ENCODE data around the gene THPO.

Gene THPO

GRCh38 chr3:184333700-184334099, 44.3 kb downstream of the THPO start:
- CTCF ChIA-PET, result interaction anchor here (0.8 to 1.4 kb wide), 2 partner anchors 20 to 23 kb away, joined by 3 to 5 read pairs; no protein-coding TSS in a partner anchor
- H3K36me3 ChIP-seq (ENCODE audit: control insufficient read depth in 4 of 4, insufficient read depth in 4 of 4, low read length in 3 of 4), result peaks cover 12 to 64% (median 54%) of the 10 kb centered on the region in 4 experiments
- H3K9me3 ChIP-seq (ENCODE audit: control extremely low read depth in 1 of 5, control insufficient read depth in 4 of 5, insufficient read depth in 2 of 5, low read depth in 1 of 5, low read length in 4 of 5), result no peaks in the 10 kb centered on the region

DNA sequence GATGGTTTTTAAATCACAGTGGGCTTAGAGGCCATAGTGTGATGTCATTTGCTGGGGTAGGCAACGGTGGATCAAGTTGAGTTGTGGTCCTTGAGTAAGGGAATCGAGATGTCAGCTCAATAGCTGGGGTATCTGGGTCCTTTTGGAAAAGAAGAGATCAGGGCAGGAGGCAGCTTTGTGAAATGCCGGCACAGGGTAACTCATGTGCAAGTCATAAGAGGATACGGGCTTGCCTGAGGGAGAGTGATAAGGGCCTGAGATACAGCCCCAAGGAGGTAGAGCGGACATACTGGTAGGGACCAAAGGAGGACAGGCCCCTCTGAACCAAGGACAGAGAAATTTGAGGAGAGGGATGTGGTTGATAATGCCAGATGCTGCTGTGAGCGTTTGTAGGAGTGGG, 44.8 kb downstream of the THPO start:
- Histone ChIP-seq H3K36me3 (ENCODE audit: control insufficient read depth in 4 of 4, insufficient read depth in 4 of 4, low read length in 3 of 4) (peaks cover 17 to 69% (median 57%) of the 10 kb centered on the region in 4 experiments), H3K4me3 (ENCODE audit: control insufficient read depth in 1 of 7, extremely low read depth in 1 of 7, insufficient read depth in 4 of 7, low read depth in 2 of 7, low read length in 6 of 7) (no peak overlapping the region), H3K9me3 (ENCODE audit: control extremely low read depth in 1 of 5, control insufficient read depth in 4 of 5, insufficient read depth in 2 of 5, low read depth in 1 of 5, low read length in 4 of 5) (no peaks in the 10 kb centered on the region), H3K4me1 (ENCODE audit: control extremely low read depth in 1 of 4, control insufficient read depth in 4 of 4, insufficient read depth in 4 of 4, low read length in 3 of 4) (peaks cover 1 to 25% (median 17%) of the 10 kb centered on the region in 4 experiments), H3K27ac (ENCODE audit: insufficient read depth in 1 of 2, low read depth in 1 of 2, low read length in 2 of 2, poor library complexity in 1 of 2, severe bottlenecking in 2 of 2) (peak overlapping the region; percentile 2 to 35), H3K27me3 (replicated peaks in 2 of 5; ENCODE audit: control insufficient read depth in 4 of 5, insufficient read depth in 5 of 5, low read length in 4 of 5) (no peaks in the 10 kb centered on the region)
- no peak for DNase-seq
- ChIA-PET POLR2A (no interaction called here), CTCF (interaction anchor here (0.8 to 1.4 kb wide), 2 partner anchors 20 to 23 kb away, joined by 3 to 5 read pairs; no protein-coding TSS in a partner anchor)
- WGBS (ENCODE audit: insufficient coverage), result 95% methylated on average over 6 of the region's 6 CpGs

More at GRCh38 chr3:184333700-184334099, 44.3 kb downstream of the THPO start:
- DNase-seq, result no peak
- Histone ChIP-seq H3K27ac (ENCODE audit: insufficient read depth in 1 of 2, low read depth in 1 of 2, low read length in 2 of 2, poor library complexity in 1 of 2, severe bottlenecking in 2 of 2) (peak overlapping the region; percentile 2 to 56), H3K27me3 (replicated peaks in 2 of 5; ENCODE audit: control insufficient read depth in 4 of 5, insufficient read depth in 5 of 5, low read length in 4 of 5) (no peaks in the 10 kb centered on the region), H3K4me1 (ENCODE audit: control extremely low read depth in 1 of 4, control insufficient read depth in 4 of 4, insufficient read depth in 4 of 4, low read length in 3 of 4) (peaks cover 1 to 30% (median 17%) of the 10 kb centered on the region in 4 experiments), H3K4me3 (ENCODE audit: control insufficient read depth in 1 of 7, extremely low read depth in 1 of 7, insufficient read depth in 4 of 7, low read depth in 2 of 7, low read length in 6 of 7) (no peak overlapping the region)
- POLR2A ChIA-PET, result no interaction called here
- 100% methylated on average over 2 of the region's 3 CpGs for WGBS (ENCODE audit: insufficient coverage)

DNA sequence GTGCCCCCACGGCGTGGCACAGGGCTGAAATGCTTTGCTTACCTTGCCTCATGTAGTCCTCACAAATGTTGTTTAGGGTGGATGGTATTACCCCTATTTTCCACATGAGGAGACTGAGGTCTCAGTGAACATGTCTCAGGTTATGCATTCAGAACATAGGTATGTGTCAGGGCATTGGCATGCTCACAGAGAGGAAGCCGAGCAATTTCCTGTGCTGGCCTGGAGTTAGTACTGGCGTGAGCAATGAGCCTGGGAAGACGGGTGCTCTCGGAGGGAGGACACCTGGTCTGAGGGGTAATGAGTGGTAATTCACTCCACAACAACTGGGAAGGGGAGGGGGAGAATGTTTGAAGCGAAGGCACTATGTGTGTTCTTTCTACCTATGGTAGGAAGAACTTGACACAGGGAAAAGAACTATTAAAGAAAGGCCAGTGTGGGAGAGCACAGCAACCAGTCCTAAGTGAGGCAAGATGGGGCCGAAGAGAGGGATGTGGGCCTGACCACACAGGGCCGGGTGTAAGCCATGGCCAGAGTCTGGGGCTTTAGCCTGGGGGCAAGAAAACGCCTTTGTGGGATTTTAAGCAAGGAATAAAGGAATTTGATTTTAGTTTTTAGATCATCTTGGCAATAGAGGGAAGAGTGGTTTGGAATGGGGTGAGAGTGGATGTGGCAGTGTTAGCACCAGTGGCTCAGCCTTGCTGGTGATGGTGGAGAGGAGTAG, 45.5 kb downstream of the THPO start:
- ChIA-PET CTCF (interaction anchor here (0.8 kb wide), 1 partner anchor 21 kb away, joined by 3 read pairs; no protein-coding TSS in a partner anchor), POLR2A (no interaction called here)
- H3K4me3 ChIP-seq (ENCODE audit: control insufficient read depth in 1 of 7, extremely low read depth in 1 of 7, insufficient read depth in 4 of 7, low read depth in 2 of 7, low read length in 6 of 7), result no peak overlapping the region
- H3K9me3 ChIP-seq (ENCODE audit: control extremely low read depth in 1 of 5, control insufficient read depth in 4 of 5, insufficient read depth in 2 of 5, low read depth in 1 of 5, low read length in 4 of 5), result no peaks in the 10 kb centered on the region
- WGBS (ENCODE audit: insufficient coverage), result 91% methylated on average over 9 of the region's 10 CpGs
- peaks cover 1 to 22% (median 17%) of the 10 kb centered on the region in 4 experiments for H3K4me1 ChIP-seq (ENCODE audit: control extremely low read depth in 1 of 4, control insufficient read depth in 4 of 4, insufficient read depth in 4 of 4, low read length in 3 of 4)
- H3K36me3 ChIP-seq (ENCODE audit: control insufficient read depth in 4 of 4, insufficient read depth in 4 of 4, low read length in 3 of 4), result peaks cover 20 to 76% (median 63%) of the 10 kb centered on the region in 4 experiments
- H3K27ac ChIP-seq (ENCODE audit: insufficient read depth in 1 of 2, low read depth in 1 of 2, low read length in 2 of 2, poor library complexity in 1 of 2, severe bottlenecking in 2 of 2), result peak overlapping the region in 1 of 2 experiments; percentile 35
- no peaks in the 10 kb centered on the region for H3K27me3 ChIP-seq (replicated peaks in 2 of 5; ENCODE audit: control insufficient read depth in 4 of 5, insufficient read depth in 5 of 5, low read length in 4 of 5)
- DNase-seq, result no peak

DNA sequence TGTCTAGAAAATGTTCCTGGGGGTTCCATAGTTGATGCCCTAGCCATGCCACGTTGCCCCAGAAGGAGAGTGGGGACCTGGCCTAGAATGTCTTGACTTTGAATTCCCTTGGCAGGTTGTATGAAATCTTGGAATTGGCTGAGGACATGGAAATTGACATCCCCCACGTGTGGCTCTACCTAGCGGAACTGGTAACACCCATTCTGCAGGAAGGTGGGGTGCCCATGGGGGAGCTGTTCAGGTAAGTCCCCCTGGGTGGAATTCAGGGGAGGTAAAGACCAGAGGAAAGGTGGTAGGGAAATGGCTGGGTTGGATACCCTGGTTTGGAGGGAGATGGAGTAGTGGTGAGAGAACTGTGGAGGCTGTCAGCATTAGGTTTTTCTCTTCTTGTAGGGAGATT, 49.5 kb downstream of the THPO start:
- H3K27ac ChIP-seq (ENCODE audit: insufficient read depth in 1 of 2, low read depth in 1 of 2, low read length in 2 of 2, poor library complexity in 1 of 2, severe bottlenecking in 2 of 2), result no peak overlapping the region
- POLR2A ChIA-PET, result interaction anchor here (0.8 kb wide), 1 partner anchor 13 kb away, joined by 3 read pairs; no protein-coding TSS in a partner anchor
- peaks cover 44 to 96% (median 89%) of the 10 kb centered on the region in 4 experiments for H3K36me3 ChIP-seq (ENCODE audit: control insufficient read depth in 4 of 4, insufficient read depth in 4 of 4, low read length in 3 of 4)
- 67% methylated on average over 3 of the region's 3 CpGs for whole genome bisulfite sequencing (ENCODE audit: insufficient coverage)
- CTCF ChIA-PET, result no interaction called here
- no peak overlapping the region for H3K4me3 ChIP-seq (ENCODE audit: control insufficient read depth in 1 of 7, extremely low read depth in 1 of 7, insufficient read depth in 4 of 7, low read depth in 2 of 7, low read length in 6 of 7)
- no peaks in the 10 kb centered on the region for H3K27me3 ChIP-seq (replicated peaks in 2 of 5; ENCODE audit: control insufficient read depth in 4 of 5, insufficient read depth in 5 of 5, low read length in 4 of 5)
- DNase-seq, result no peak
- H3K4me1 ChIP-seq (ENCODE audit: control extremely low read depth in 1 of 4, control insufficient read depth in 4 of 4, insufficient read depth in 4 of 4, low read length in 3 of 4), result no peaks in the 10 kb centered on the region
- H3K9me3 ChIP-seq (ENCODE audit: control extremely low read depth in 1 of 5, control insufficient read depth in 4 of 5, insufficient read depth in 2 of 5, low read depth in 1 of 5, low read length in 4 of 5), result no peaks in the 10 kb centered on the region

- 98% methylated on average over 21 of the region's 21 CpGs for WGBS (ENCODE audit: insufficient coverage)
- ChIA-PET POLR2A (no interaction called here), CTCF (interaction anchor here (0.9 to 2.5 kb wide), 6 partner anchors 9 to 24 kb away, joined by 3 to 13 read pairs (median 4); partner anchors contain the start of gene FAM131A)
- no peak overlapping the region for H3K4me3 ChIP-seq (ENCODE audit: control insufficient read depth in 1 of 7, extremely low read depth in 1 of 7, insufficient read depth in 4 of 7, low read depth in 2 of 7, low read length in 6 of 7)
- peaks cover 45 to 96% (median 89%) of the 10 kb centered on the region in 4 experiments for H3K36me3 ChIP-seq (ENCODE audit: control insufficient read depth in 4 of 4, insufficient read depth in 4 of 4, low read length in 3 of 4)
- no peaks in the 10 kb centered on the region for H3K9me3 ChIP-seq (ENCODE audit: control extremely low read depth in 1 of 5, control insufficient read depth in 4 of 5, insufficient read depth in 2 of 5, low read depth in 1 of 5, low read length in 4 of 5)
- no peak for DNase-seq
- no peaks in the 10 kb centered on the region for H3K27me3 ChIP-seq (replicated peaks in 2 of 5; ENCODE audit: control insufficient read depth in 4 of 5, insufficient read depth in 5 of 5, low read length in 4 of 5)
- no peaks in the 10 kb centered on the region for H3K4me1 ChIP-seq (ENCODE audit: control extremely low read depth in 1 of 4, control insufficient read depth in 4 of 4, insufficient read depth in 4 of 4, low read length in 3 of 4)
- no peak overlapping the region for H3K27ac ChIP-seq (ENCODE audit: insufficient read depth in 1 of 2, low read depth in 1 of 2, low read length in 2 of 2, poor library complexity in 1 of 2, severe bottlenecking in 2 of 2)
Measured at GRCh38 chr3:184327171-184327570, 50.8 kb downstream of the THPO start.

- no peak overlapping the region for H3K27ac ChIP-seq (ENCODE audit: insufficient read depth in 1 of 2, low read depth in 1 of 2, low read length in 2 of 2, poor library complexity in 1 of 2, severe bottlenecking in 2 of 2)
- ChIA-PET CTCF (interaction anchor here (1.0 to 2.5 kb wide), 6 partner anchors 8 to 233 kb away, joined by 3 to 13 read pairs (median 4); partner anchors contain the start of gene FAM131A), POLR2A (interaction anchor here (0.6 to 1.3 kb wide), 2 partner anchors 10 to 319 kb away, joined by 3 read pairs; no protein-coding TSS in a partner anchor)
- DNase-seq, result no peak
- no peaks in the 10 kb centered on the region for H3K9me3 ChIP-seq (ENCODE audit: control extremely low read depth in 1 of 5, control insufficient read depth in 4 of 5, insufficient read depth in 2 of 5, low read depth in 1 of 5, low read length in 4 of 5)
- peaks cover 41 to 96% (median 88%) of the 10 kb centered on the region in 4 experiments for H3K36me3 ChIP-seq (ENCODE audit: control insufficient read depth in 4 of 4, insufficient read depth in 4 of 4, low read length in 3 of 4)
- H3K27me3 ChIP-seq (replicated peaks in 2 of 5; ENCODE audit: control insufficient read depth in 4 of 5, insufficient read depth in 5 of 5, low read length in 4 of 5), result no peaks in the 10 kb centered on the region
- H3K4me3 ChIP-seq (ENCODE audit: control insufficient read depth in 1 of 7, extremely low read depth in 1 of 7, insufficient read depth in 4 of 7, low read depth in 2 of 7, low read length in 6 of 7), result no peak overlapping the region
- H3K4me1 ChIP-seq (ENCODE audit: control extremely low read depth in 1 of 4, control insufficient read depth in 4 of 4, insufficient read depth in 4 of 4, low read length in 3 of 4), result no peaks in the 10 kb centered on the region
- 100% methylated on average over 2 of the region's 6 CpGs for WGBS (ENCODE audit: insufficient coverage)
Measured at GRCh38 chr3:184325715-184326369, 52.2 kb downstream of the THPO start.

All from common myeloid progenitor, CD34-positive (primary cell).